GM23338 (cell line): ENCODE data around the gene CCDC28B. TPM values are rescaled to one million over a fixed set of nuclear protein-coding genes. Genes with fewer than 3 reads are reported as not detected.

Source experiments
- ATAC-seq: fragments of 200-7000 bp; cut with Tn5 transposase; 3 replicates; pipeline ENCODE4 v1.9.1; 2020
- DNase-seq: peaks from one replicate; pipeline ENCODE4 v3.0.0-alpha.2; 2015; ENCODE audit warnings: low spot score
- H2AFZ ChIP-seq: fragments of 200-600 bp; sonication (generic); 2 replicates; pipeline ENCODE4 v1.8.0; 2016; ENCODE audit warnings: antibody characterized with exemption, mild to moderate bottlenecking, moderate library complexity
- H3F3A ChIP-seq: fragments of 200-600 bp; sonication (generic); replicated peaks from 2 replicates; pipeline ENCODE4 v1.8.0; 2017; ENCODE audit warnings: antibody characterized with exemption, mixed run types, low read depth
- H3K27ac ChIP-seq: fragments of 200-600 bp; sonication (generic); 2 replicates; pipeline ENCODE4 v1.6.1; 2016; ENCODE audit warnings: low read depth
- H3K27me3 ChIP-seq: fragments of 200-600 bp; sonication (generic); 2 replicates; pipeline ENCODE4 v1.8.0; 2016; ENCODE audit warnings: mild to moderate bottlenecking, mixed run types, moderate library complexity; ENCODE audit not compliant: insufficient read depth
- H3K36me3 ChIP-seq: fragments of 200-600 bp; sonication (generic); 2 replicates; pipeline ENCODE4 v1.8.0; 2016; ENCODE audit warnings: mild to moderate bottlenecking; ENCODE audit not compliant: insufficient read depth
- H3K4me1 ChIP-seq: fragments of 200-600 bp; sonication (generic); 2 replicates; pipeline ENCODE4 v1.8.0; 2016; ENCODE audit warnings: mild to moderate bottlenecking, moderate library complexity; ENCODE audit not compliant: insufficient read depth
- H3K4me2 ChIP-seq: fragments of 200-600 bp; sonication (generic); 2 replicates; pipeline ENCODE4 v1.7.1; 2017; ENCODE audit warnings: mixed run types
- H3K4me3 ChIP-seq: fragments of 200-600 bp; sonication (generic); 2 replicates; pipeline ENCODE4 v1.6.1; 2016; ENCODE audit warnings: mixed run types
- H3K79me2 ChIP-seq: fragments of 200-600 bp; sonication (generic); replicated peaks from 2 replicates; pipeline ENCODE4 v1.8.0; 2017; ENCODE audit warnings: mild to moderate bottlenecking; ENCODE audit not compliant: insufficient read depth
- H3K9me2 ChIP-seq: fragments of 200-600 bp; sonication (generic); 2 replicates; pipeline ENCODE4 v1.8.0; 2017; ENCODE audit not compliant: insufficient read depth
- H4K20me1 ChIP-seq: fragments of 200-600 bp; sonication (generic); replicated peaks from 2 replicates; pipeline ENCODE4 v1.8.0; 2017; ENCODE audit warnings: mild to moderate bottlenecking; ENCODE audit not compliant: insufficient read depth
- H3K27ac Mint-ChIP-seq: 2 replicates; pipeline ENCODE4 v1.8.0; 2020; ENCODE audit warnings: inconsistent platforms, mild to moderate bottlenecking, moderate library complexity, mixed read lengths
- H3K27me3 Mint-ChIP-seq: 3 replicates; pipeline ENCODE4 v1.8.0; 2022; ENCODE audit warnings: low read depth, mild to moderate bottlenecking, moderate library complexity, mixed read lengths, inconsistent platforms; ENCODE audit not compliant: insufficient read depth, poor library complexity
- H3K36me3 Mint-ChIP-seq: 3 replicates; pipeline ENCODE4 v1.8.0; 2021; ENCODE audit warnings: low read depth, mild to moderate bottlenecking, inconsistent platforms, moderate library complexity, mixed read lengths
- H3K4me1 Mint-ChIP-seq: 3 replicates; pipeline ENCODE4 v1.8.0; 2020; ENCODE audit warnings: mild to moderate bottlenecking, inconsistent platforms, mixed read lengths
- H3K4me3 Mint-ChIP-seq: 3 replicates; pipeline ENCODE4 v1.8.0; 2021; ENCODE audit warnings: moderate library complexity, mild to moderate bottlenecking, inconsistent platforms, mixed read lengths
- H3K9me3 Mint-ChIP-seq: 3 replicates; pipeline ENCODE4 v1.8.0; 2020; ENCODE audit warnings: moderate library complexity, mild to moderate bottlenecking, inconsistent platforms, mixed read lengths
- CREB1 ChIP-seq: fragments of 250-450 bp; sonication (Bioruptor Pico); IDR thresholded peaks from 2 replicates; pipeline ENCODE4 v1.5.0; 2020; ENCODE audit warnings: low read depth, mild to moderate bottlenecking, moderate library complexity
- EZH2 ChIP-seq: fragments of 200-600 bp; sonication (generic); IDR thresholded peaks from one replicate; pipeline ENCODE4 v1.8.0; 2017; ENCODE audit warnings: antibody characterized with exemption, mild to moderate bottlenecking, low read depth; ENCODE audit not compliant: unreplicated experiment
- JUNB ChIP-seq: IDR thresholded peaks from one replicate; pipeline ENCODE4 v1.6.1; 2016; ENCODE audit warnings: antibody characterized with exemption; ENCODE audit not compliant: unreplicated experiment
- POLR2AphosphoS5 ChIP-seq: IDR thresholded peaks from 2 replicates; pipeline ENCODE4 v1.6.1; 2016; ENCODE audit warnings: antibody characterized with exemption, low read depth
- REST ChIP-seq: IDR thresholded peaks from one replicate; pipeline ENCODE4 v1.6.1; 2018; ENCODE audit warnings: antibody characterized with exemption; ENCODE audit not compliant: unreplicated experiment
- STAT1 ChIP-seq: IDR thresholded peaks from one replicate; pipeline ENCODE4 v1.6.1; 2016; ENCODE audit warnings: antibody characterized with exemption; ENCODE audit not compliant: unreplicated experiment
- ZNF114 ChIP-seq: fragments of 250-450 bp; sonication (Bioruptor Pico); IDR thresholded peaks from 2 replicates; pipeline ENCODE4 v1.5.0; 2020; ENCODE audit warnings: mild to moderate bottlenecking, moderate library complexity
- long read RNA-seq: library from polyadenylated mRNA; unstranded; transcript quantifications from one replicate; pipeline ENCODE4 v2.0.0, GENCODE V29; 2020; ENCODE audit not compliant: unreplicated experiment
- polyA plus RNA-seq: library from polyadenylated mRNA; unstranded; fragments of >200 nt; fragmentation: Nextera tagmentation; extraction: Ambion mirVana; gene quantifications from 2 replicates; pipeline ENCODE4 v1.2.1, GENCODE V29; 2016
- total RNA-seq: library from RNA; depleted of rRNA; stranded (reverse); fragments of >200 nt; shearing (Covaris generic); gene quantifications from 2 replicates; pipeline ENCODE4 v1.2.3, GENCODE V29; 2014; rRNA removed
- TF ChIP-seq, protein P1 (sequence below), 2 experiments: fragments of 200-600 bp in 1 of 2; sonication (generic) in 1 of 2; conservative IDR thresholded peaks; 2 replicates each; pipeline versions ENCODE4 v1.5.1 to v1.6.1; 2016 to 2017; ENCODE audit warnings: antibody characterized with exemption in 2 of 2, low read depth in 2 of 2, mild to moderate bottlenecking in 2 of 2, moderate library complexity in 1 of 2

CCDC28B gene
- 8.6 and 8.7 TPM in 2 replicates for total RNA-seq
- 35.2 and 39.7 TPM in 2 replicates for polyA plus RNA-seq
- long read RNA-seq, transcript CCDC28B-201 (6 exons, 1,089 nt), result major isoform, 16 of 27 reads
- long read RNA-seq, partial matches to known transcripts, result 3 of 27 reads
- long read RNA-seq, other reads (novel, unspliced or antisense), result 5 of 27 reads

DNA sequence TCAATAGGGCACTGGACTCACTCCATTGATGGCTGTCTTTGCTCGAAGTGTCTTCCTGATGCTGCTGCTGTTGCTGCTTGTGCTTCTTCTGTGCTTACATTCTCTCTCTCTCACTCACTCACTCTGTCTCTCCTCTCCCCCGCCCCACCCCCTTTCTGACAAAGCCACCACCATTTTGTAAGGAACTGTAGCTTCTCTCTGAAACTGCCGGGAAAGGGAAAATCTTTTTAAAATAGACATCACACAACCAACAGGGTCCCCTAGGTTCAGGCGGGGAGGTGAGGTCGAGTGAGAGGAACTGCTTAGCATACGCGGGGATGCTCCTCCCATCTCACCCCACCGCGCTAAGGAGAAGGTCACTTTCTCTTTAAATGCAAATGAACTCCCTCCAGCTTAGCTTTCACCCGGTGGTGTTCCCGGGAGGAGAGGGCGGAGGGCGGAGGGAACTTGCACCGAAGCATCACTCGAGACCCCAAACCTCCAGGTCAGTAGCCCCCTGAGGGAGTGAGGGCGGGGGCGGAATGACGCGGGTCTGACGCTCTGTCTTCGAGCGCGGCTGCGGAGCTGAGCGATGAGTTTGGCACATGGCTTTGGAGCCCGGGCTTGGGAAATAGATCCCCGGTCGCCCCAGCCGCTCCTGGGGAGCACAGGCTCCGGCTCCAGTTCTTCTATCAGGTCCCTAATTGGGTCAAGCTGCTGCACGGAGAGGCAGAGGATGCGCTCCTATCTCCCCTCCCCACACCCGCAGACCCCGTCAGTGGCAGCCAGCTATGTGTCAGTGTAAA, at the start of gene CCDC28B:
CCDC28B (plus strand) TSS at position 370 of the 785 bp plus-strand sequence. CDS start 1,341 bp downstream, outside the sequence.
- Histone ChIP-seq H3K9me2 (no peaks in the 10 kb centered on the region), H3K27ac (peak within 1 kb of the TSS; percentile 8; the same call in 1 of the 2 replicates), H3K36me3 (peaks cover 14% of the 10 kb centered on the region), H3K27me3 (peaks cover 28% of the 10 kb centered on the region), H2AFZ (peak within 1 kb of the TSS; percentile 74), H3K4me2 (peak within 1 kb of the TSS; percentile 96), H3K4me3 (peak within 1 kb of the TSS; percentile 69), H3F3A (peaks cover 37% of the 10 kb centered on the region; the same call in 1 of the 2 replicates), H3K79me2 (no peaks in the 10 kb centered on the region), H3K4me1 (peaks cover 32% of the 10 kb centered on the region), H4K20me1 (peaks cover 4% of the 10 kb centered on the region; the same call in 1 of the 2 replicates)
- H3K4me1 Mint-ChIP-seq, result peaks cover 42% of the 10 kb centered on the region
- H3K27ac Mint-ChIP-seq, result peak within 1 kb of the TSS; percentile 85
- peaks cover 41% of the 10 kb centered on the region for H3K27me3 Mint-ChIP-seq
- peak within 1 kb of the TSS; percentile 70 for H3K4me3 Mint-ChIP-seq
- ATAC-seq, result peak; percentile 72
- peak; percentile 92 for DNase-seq
- peaks cover 30% of the 10 kb centered on the region for H3K36me3 Mint-ChIP-seq
- TF ChIP-seq POLR2AphosphoS5 (peak; percentile 53), ZNF114 (CRISPR knock-in tag) (no peak), CREB1 (CRISPR knock-in tag) (peak; percentile 83)
- H3K9me3 Mint-ChIP-seq, result peaks cover 2% of the 10 kb centered on the region; the same call in 2 of the 3 replicates

- no peaks in the 10 kb centered on the region for H3K27me3 ChIP-seq
- no peak overlapping the region for H2AFZ ChIP-seq
- Mint-ChIP-seq H3K4me3 (no peak overlapping the region), H3K27me3 (peaks cover 5% of the 10 kb centered on the region), H3K36me3 (peaks cover 14% of the 10 kb centered on the region; the same call in 2 of the 3 replicates), H3K27ac (no peak overlapping the region), H3K4me1 (peaks cover 4% of the 10 kb centered on the region; the same call in 2 of the 3 replicates), H3K9me3 (no peaks in the 10 kb centered on the region)
- peaks cover 29% of the 10 kb centered on the region for H4K20me1 ChIP-seq
- TF ChIP-seq STAT1, result no peak
- no peaks in the 10 kb centered on the region for H3K9me2 ChIP-seq
- H3K4me1 ChIP-seq, result no peaks in the 10 kb centered on the region; the same call in 1 of the 2 replicates
- no peak for ATAC-seq
- DNase-seq, result no peak
- H3K4me2 ChIP-seq, result no peak overlapping the region
- H3K36me3 ChIP-seq, result peaks cover 2% of the 10 kb centered on the region; the same call in 1 of the 2 replicates
- H3K79me2 ChIP-seq, result peaks cover 81% of the 10 kb centered on the region
- peak overlapping the region; percentile 63 for H3K27ac ChIP-seq
- no peaks in the 10 kb centered on the region for H3F3A ChIP-seq
- no peak overlapping the region for H3K4me3 ChIP-seq
Observed at GRCh38 chr1:32150847-32151246, 49.5 kb upstream of the CCDC28B start.

DNA sequence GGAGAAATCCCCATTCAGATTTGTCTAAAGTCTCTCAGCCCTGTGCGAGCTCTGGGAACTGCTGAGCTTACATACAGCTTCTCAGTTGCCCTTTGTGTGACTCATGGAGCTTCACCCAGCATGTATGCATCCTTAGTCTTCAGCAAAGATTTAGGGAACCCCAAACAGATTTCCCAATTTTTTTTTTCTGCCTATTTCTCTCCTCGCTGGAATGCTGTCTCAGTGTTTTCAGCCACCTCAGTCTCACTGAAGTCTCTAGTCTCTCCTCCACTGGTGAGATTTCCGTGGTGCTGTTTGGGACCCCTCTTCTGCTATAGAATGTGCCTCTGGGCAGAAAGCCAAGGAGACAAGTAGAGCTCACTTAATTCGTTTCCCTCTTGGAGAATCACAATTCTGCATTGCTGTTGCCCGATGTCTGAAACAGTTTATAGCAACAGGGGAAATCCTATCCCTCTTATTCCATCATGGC, 49.0 kb upstream of the CCDC28B start:
- no peak overlapping the region for H3K27ac Mint-ChIP-seq
- Histone ChIP-seq H3K4me3 (no peak overlapping the region), H3K36me3 (peaks cover 7% of the 10 kb centered on the region), H3F3A (peaks cover 4% of the 10 kb centered on the region; the same call in 1 of the 2 replicates), H3K27me3 (no peaks in the 10 kb centered on the region), H3K9me2 (no peaks in the 10 kb centered on the region), H3K79me2 (peaks cover 76% of the 10 kb centered on the region), H3K4me1 (no peaks in the 10 kb centered on the region; the same call in 1 of the 2 replicates), H2AFZ (no peak overlapping the region), H3K27ac (peak overlapping the region; percentile 63), H4K20me1 (peaks cover 26% of the 10 kb centered on the region), H3K4me2 (no peak overlapping the region)
- H3K27me3 Mint-ChIP-seq, result peaks cover 5% of the 10 kb centered on the region
- peaks cover 4% of the 10 kb centered on the region; the same call in 2 of the 3 replicates for H3K4me1 Mint-ChIP-seq
- no peak for DNase-seq
- ATAC-seq, result peak; percentile 43; the same call in 2 of the 3 replicates
- H3K9me3 Mint-ChIP-seq, result no peaks in the 10 kb centered on the region
- H3K4me3 Mint-ChIP-seq, result no peak overlapping the region
- no peak for TF ChIP-seq REST
- TF ChIP-seq, protein P1, sequence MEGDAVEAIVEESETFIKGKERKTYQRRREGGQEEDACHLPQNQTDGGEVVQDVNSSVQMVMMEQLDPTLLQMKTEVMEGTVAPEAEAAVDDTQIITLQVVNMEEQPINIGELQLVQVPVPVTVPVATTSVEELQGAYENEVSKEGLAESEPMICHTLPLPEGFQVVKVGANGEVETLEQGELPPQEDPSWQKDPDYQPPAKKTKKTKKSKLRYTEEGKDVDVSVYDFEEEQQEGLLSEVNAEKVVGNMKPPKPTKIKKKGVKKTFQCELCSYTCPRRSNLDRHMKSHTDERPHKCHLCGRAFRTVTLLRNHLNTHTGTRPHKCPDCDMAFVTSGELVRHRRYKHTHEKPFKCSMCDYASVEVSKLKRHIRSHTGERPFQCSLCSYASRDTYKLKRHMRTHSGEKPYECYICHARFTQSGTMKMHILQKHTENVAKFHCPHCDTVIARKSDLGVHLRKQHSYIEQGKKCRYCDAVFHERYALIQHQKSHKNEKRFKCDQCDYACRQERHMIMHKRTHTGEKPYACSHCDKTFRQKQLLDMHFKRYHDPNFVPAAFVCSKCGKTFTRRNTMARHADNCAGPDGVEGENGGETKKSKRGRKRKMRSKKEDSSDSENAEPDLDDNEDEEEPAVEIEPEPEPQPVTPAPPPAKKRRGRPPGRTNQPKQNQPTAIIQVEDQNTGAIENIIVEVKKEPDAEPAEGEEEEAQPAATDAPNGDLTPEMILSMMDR (conservative IDR thresholded peaks at IDR 0.05; ENCODE audit: low read depth in 2 of 2), result no peak
- TF ChIP-seq JUNB, result no peak
- no peak for TF ChIP-seq EZH2
- H3K36me3 Mint-ChIP-seq, result peaks cover 18% of the 10 kb centered on the region; the same call in 2 of the 3 replicates
